ENCODE data around the gene ARL3. TPM values are rescaled to one million over a fixed set of nuclear protein-coding genes. Genes with fewer than 3 reads are reported as not detected.
"Not testable (repeated sequence)": the region's sequence is repeated elsewhere in the genome, so short reads cannot be mapped to it uniquely, and the experiment has no call there.

ARL3 gene
- total RNA-seq, 1 donor from 2014 or later = 2.5 TPM

DNA sequence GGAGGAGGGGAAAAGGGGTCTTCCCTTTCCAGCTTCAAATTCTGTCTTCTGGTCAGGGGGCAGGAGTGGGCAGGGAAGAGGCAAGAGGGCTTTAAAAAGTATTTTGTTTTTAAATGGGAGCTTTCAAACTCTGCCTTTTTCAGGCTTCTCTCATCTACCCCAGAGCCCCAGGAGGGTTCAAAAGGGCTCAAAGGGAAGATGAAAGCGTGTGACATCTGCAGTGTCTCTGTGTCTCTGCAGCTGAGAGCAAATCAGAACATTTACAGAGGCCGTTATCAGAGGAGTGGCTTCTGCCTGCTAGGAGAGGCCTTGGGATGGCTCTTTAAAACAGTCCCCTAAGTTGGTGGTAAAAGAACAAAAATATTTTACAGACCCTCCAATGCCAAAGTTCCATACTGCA is 39.6 kb downstream of the ARL3 start:
- ATAC-seq (no peak), DNase-seq (ENCODE audit: low spot score) (no peak)

DNA sequence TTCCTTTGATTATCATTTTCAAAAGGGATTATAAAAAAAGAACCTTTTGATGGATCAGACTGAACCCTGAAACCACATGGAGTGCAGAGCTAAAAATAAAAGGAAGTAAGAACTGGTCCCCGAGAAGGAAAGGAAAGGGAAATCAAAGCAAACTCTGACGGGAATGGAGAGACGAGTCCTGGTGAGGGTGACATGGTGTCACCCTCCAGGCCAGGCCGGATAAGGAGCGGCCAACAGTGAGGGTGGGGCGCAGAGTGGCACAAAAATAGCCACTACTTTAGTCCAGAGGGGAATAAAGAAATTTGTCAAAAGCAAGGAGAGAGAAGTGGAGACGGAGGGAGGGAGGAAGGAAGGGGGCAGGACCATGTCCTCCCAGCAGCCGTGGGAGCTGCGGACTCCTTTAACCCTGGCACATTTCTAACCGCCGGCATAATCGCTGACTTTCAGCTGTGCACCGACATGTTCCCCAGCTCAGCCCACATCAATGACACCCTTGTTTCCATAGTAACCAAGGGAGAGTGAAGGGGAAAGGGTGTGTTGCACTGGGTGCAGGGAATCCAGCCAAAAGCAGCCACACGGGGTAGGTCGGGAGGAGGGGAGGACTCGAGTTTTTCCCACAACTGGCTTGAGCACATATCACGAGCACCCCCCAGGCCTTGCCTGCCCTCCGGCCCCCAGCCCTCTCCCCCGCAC is 40.2 kb downstream of the ARL3 start:
- ATAC-seq (peak; percentile 20), DNase-seq (ENCODE audit: low spot score) (no peak)

DNA sequence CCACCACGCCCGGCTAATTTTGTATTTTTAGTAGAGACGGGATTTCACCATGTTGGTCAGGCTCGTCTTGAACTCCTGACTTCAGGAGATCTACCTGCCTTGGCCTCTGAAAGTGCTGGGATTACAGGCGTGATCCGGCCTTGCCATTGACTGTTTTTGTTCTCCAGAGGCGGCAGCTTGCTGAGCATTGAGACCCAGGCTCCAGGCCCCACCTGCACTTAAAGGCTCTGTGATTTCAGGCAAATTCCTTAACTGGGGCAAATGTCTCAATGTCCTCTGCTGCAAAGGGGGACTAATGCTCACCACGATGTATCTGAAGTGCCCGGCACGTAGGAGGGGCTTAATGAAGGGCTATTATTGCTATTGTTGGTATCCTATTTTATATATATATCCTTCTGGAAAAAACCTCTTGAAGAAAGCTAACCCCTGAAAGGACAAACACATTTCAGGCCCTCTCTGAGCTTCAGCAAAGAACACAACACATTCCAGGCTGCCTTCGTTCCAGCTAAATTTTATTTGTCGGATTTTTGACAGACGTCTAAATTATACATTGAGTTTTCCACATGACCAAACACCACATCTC is 40.9 kb downstream of the ARL3 start:
- ATAC-seq = no peak
- no peak for DNase-seq (ENCODE audit: low spot score)

DNA sequence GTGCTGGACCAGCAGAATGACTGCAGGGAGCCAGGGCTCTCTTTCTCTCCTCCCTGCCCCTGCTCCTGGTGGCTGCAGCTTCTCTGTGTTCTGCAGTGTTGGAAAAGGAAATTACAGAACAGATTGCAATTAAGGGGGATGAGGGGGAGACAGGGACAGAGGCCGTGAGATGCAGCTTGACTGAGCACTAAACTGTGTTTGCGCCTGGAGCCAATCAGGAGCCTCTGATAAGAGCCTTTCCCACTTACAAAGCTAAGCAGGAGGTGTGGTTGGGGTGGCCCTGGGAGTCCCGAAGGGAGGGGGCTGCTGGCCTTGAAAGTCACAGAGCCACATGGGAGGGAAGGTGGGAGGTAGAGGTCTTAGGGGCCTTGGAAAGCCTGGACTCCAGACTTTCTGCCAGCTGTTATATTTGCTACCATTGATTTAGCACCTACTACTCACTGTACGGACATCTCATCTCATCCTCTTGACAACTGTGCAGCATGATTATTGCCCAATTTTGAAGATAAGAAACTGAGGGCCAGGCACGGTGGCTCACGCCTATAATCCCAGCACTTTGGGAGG is 43.2 kb downstream of the ARL3 start:
- no peak for ATAC-seq
- DNase-seq (ENCODE audit: low spot score) = no peak

DNA sequence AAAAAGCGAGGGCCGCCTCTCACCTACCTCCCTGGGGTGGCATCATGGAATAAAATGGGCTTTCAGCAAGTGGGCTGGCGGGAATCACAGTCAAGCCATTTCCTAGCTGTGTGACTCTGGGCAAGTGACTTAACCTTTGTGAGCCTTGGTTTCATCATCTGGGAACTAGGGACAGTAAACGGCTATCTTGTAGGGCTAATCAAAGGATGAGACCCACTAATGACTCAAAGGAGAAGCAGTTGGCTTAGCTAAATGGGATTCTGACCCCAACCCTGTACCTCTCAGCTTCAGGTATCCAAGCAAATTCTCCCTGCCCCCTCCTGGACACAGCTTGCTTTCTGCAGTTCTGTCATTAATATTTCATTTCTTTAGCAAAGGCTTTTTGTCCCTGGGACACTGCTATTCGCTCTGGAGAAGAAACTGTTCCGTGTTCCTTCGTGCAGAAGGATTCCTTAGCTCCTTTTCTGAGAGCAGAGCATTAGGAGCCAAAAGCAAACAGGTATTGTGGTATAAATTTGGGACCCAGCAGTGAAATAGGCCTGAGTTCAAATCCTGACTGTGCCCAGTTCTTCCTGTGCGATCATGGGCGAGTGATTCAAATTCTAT is 44.0 kb downstream of the ARL3 start:
- DNase-seq (ENCODE audit: low spot score) (no peak), ATAC-seq (no peak)

DNA sequence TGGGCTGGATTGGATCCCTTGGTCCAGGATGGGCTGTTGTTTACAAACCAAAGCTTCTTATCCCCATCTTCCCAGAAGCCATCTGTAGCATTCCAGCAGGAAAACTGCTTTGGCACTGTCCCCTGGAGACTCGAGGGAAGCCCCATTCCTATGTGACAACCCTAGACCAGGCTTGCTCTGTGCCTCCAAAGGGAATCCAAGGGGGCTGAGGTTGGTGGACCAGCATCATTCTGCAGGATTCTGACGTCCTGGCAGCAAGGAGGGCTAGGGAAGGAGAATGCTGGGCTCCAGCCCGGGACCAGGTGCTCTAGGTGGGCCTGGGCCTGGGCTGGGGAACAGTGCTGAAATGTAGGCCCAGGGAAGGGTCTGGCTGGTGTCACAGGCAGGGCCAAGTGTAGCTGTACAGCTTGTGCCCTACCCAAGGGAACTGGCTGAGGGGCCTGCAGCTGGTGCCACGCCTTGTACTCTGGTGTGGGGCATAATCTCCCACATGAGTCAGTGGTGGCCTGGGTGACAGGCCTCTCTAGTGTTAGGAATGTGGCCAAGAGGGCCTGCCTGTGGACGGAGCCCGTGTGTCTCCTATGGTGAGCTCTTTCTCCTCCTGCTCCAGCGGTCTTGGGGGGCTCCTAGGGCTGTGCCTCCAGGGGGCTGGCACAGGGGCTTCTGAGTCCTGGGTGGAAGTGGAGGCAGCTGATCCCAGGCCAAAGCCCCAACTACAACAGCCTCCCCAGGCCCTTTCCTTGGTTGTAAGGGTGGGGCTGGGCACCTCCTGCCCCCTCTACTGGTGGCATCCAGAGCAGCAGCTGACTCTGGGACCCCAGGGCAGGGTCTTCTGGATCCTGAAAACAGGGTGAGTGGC is 44.8 kb downstream of the ARL3 start:
- peak; percentile 9 for ATAC-seq
- DNase-seq (ENCODE audit: low spot score) = no peak

DNA sequence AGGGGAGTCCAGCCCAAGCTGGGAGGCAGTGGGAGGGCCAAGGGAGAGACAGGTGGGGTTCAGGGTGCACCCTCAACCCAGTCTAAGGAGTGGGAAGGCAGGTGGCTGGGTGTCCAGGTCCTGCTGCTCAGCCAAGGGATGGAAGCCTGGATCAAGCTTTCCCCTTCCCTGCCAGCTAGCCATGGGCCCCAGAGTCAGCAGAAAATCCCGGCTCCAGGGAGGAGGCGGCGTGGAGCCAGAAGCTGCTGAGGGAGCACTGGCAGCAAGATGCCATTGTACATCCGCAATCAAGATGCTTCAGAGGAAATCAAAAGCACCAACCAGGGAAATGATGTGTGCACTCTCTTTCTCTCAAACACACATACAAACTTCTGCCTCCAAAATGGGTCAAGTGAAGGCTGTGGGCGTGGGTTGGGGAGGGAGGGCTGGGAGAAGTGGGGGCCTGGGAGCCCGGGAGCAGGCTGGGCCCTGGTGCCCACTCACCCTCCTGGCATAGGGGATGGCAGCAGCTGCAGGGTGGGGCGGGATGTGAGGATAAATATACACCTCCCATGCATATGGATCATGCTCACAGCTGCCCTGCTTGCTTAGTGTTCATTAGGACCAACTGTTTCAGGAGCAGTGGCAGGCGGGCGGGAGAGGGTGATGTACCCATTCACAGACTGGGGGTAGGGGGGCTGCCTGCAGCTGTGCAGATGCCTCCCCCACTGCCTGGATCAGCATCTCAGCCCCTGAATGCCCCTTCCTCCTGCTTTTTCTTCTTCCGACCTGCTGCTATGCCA is 45.7 kb downstream of the ARL3 start:
- ATAC-seq (no peak), DNase-seq (ENCODE audit: low spot score) (no peak)

DNA sequence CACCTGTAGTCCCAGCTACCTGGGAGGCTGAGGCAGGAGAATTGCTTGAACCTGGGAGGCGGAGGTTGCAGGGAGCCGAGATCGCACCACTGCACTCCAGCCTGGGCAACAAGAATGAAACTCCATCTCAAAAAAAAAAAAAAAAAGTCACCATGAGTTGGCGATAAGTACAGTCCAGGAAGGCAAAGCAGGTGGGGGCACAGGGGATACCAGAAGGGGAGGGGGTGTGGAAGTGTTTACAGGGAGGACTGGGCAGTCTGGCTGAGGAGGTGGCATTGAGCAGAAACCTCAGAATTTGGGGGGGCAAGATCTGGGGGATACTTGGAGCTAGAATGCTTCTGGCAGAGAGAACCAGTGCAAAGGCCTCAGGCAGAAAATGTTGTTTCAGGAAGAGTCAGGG is 46.8 kb downstream of the ARL3 start:
- not testable (repeated sequence) for ATAC-seq; DNase-seq (ENCODE audit: low spot score)

DNA sequence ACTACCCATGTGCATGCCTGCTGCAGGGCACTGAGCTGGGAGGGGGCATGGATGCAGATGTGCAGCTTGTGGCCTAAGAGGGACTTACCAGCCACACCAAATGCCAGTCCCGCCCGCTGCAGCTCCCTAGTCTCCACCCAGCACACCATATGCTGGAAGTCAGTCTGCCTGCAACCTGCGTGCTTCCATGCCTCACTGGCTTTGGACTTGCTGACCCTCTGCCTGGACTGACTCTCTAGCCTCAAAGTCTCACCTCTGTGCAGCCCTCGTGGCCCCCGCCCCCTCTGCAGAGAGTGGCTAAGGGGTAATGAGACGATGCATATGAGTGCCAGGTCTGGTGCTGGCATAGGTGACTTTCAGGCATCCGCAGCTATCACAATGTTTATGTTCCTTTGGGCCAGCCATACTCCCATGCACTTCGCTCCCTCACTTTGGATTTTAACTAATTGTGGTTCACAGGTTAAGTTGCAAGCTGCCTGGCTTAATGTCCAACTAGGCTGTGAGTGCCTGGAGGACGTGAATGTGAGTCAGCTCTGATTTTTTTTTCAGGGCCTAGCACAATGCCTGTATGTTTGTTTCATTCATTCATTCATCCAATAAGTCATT is 48.2 kb downstream of the ARL3 start:
- no peak for ATAC-seq
- no peak for DNase-seq (ENCODE audit: low spot score)

DNA sequence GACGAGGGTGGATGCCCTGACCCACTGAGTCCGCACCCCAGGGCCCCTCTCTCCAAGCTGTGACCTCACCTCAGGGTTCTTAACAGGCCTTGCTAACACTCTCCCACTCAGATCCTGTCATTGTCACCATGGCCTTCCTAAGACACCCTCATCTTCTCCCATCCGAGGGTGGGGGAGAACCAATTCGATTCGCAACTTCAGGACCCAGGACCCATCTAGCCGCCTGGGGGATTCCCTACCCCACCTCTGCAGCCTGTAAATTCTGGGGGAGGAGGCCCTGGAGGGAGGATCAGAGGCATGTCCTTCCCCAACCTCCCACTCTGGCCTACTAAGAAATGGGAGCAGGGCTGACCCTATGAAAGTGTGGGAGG is 52.6 kb downstream of the ARL3 start:
- DNase-seq (ENCODE audit: low spot score) (no peak), ATAC-seq (no peak)

DNA sequence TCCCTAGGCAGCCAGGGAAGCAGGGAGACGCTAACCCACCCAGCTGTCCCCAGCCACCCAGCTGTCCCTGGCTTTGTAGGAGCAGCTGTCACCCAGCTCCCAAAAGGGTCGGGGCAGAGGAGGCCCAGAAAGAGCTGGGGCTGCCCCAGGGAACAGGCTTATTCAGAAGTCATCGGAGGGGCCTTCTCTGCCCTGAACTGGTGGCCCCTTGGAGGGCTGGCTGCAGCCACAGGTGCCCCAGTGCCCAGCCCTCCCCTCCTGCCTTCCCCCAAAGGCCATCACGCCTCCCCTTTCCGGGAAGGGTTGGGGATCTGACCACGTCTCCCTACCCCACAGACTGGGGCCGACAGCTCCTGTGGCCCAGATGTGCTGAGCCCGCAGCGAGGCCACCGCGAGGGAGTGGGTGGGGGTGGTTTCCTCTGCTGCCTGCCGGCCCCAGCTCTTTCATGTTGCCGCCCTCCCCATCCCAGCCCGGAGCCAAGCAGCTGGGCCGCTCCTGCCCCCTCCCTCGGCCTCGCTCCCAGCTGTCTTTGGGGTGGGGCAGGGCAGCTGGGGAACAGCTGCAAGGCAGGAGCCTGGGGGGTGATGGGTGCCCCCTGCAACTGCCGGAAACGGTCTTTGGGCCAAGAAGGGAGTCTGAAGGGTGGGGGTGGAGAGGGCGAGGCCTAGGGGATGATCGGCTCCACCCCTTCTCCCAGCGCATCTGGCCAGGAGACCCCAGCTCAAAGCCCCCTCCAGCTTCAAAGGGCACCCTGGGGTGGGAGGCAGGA is 53.1 kb downstream of the ARL3 start:
- DNase-seq (ENCODE audit: low spot score) = no peak
- ATAC-seq = peak; percentile 36

DNA sequence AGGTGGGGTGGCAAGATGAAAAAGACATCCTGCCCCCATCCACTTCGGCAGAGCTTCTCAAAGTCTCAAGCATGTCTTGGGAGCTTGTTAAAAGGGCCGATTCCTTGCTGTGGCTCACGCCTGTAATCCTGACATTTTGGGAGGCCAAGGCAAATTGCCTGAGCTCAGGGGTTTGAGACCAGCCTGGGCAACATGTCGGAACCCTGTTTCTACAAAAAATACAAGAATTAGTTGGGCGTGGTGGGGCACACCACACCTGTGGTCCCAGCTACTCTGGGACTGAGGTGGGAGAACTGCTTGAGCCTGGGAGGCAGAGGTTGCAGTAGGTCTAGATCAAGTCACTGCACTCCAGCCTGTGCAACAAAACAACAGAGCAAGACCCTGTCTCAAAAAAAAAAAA is 55.4 kb downstream of the ARL3 start:
- ATAC-seq (no peak), DNase-seq (ENCODE audit: low spot score) (no peak)

DNA sequence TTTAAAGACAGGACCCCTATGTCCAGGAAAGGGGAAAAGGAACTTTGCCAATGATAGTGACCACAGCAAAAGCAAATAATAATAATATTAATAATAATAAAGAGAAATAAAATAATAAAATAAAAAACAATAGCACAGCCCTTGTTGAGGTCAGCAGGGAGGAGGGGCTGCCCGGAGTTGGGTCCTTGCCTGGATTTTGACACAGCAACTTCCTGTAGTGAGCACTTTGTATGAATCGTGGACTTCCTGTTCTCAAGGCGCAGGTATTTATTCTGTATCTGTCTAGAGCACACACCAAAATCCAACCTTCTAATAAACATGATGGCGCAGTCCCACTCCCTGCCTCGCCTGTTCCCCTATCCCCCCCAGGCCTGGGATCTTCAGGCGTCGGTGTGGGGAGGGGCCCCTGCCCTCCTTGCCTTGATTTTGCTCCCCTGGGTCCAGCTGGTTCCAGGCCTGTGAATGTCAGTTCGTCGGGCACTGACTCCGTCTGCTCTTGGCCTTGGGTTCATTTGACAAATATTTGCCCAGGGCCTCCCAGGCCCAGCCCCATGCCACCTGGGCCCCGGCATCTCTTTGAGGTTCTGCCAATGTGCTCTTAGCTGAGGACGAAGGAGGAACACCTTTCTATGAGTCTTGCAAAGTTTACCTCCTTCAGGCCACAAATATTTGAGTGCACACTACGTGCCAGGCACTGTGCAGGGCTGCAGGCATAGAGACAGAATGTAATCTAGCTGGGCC is 56.0 kb downstream of the ARL3 start:
- DNase-seq (ENCODE audit: low spot score) (no peak), ATAC-seq (peak; percentile 42)

DNA sequence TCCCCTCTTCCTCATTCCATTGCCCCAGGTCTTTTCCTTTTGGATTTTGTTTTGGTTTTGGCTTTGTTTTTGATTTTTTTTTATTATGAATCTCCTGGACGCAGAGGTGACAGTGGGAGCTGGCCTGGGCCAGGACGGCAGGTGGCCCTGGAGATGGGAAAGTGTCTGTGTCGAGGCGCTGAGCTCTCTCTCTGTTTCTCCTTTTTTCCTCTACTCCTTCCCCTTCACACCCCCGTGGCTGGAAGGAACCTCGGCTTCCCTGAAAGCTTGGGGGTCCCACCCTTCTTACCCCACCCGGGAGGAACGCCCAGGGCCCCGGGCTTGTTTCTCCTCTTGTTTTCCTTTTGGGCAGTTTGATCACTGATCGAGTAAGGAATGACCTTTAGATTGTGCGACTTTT is 56.7 kb downstream of the ARL3 start:
- DNase-seq (ENCODE audit: low spot score) (no peak), ATAC-seq (no peak)

DNA sequence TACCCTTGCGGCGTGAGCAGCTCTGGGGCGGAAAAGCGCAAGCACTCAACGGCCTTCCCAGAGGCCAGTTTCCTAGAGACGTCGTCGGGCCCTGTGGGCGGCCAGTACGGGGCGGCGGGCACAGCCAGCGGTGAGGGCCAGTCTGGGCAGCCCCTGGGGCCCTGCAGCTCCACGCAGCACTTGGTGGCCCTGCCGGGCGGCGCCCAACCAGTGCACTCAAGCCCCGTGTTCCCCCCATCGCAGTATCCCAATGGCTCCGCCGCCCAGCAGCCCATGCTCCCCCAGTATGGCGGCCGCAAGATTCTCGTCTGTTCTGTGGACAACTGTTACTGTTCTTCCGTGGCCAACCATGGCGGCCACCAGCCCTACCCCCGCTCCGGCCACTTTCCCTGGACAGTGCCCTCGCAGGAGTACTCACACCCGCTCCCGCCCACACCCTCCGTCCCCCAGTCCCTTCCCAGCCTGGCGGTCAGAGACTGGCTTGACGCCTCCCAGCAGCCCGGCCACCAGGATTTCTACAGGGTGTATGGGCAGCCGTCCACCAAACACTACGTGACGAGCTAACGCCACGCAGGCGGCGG is 57.3 kb downstream of the ARL3 start:
- DNase-seq (ENCODE audit: low spot score) = peak; percentile 45
- ATAC-seq = no peak

DNA sequence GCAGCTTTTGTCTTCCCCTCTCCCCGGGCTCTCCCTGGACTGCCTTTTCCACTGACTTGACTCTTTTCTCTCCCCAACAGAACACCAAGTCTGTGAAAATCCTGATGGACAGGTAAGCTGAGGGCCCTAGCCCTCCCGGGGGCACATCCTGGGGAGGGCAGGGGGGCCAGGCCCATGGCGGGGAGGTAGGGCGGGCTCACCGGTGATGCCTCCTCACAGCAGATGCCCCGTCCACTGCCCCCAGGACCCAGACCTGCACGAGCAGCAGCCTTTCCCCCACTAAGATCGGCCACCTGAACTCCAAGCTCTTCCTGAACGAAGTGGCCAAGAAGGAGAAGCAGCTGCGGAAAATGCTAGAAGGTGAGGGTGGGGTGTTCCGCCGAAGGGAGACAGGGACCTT is 58.2 kb downstream of the ARL3 start:
- ATAC-seq = no peak
- no peak for DNase-seq (ENCODE audit: low spot score)

DNA sequence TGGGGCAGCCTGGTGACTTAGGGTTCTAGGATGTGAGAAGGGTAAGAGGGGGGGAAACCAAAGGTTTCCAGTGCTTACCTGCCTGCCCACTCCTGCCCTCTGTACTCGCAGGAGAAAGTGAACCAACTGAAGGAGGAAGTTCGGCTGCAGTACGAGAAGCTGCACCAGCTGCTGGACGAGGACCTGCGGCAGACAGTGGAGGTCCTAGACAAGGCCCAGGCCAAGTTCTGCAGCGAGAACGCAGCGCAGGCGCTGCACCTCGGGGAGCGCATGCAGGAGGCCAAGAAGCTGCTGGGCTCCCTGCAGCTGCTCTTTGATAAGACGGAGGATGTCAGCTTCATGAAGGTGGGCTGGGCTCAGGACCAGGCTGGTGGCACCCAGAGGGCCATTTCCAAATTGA is 59.2 kb downstream of the ARL3 start:
- ATAC-seq = no peak
- DNase-seq (ENCODE audit: low spot score) = no peak

DNA sequence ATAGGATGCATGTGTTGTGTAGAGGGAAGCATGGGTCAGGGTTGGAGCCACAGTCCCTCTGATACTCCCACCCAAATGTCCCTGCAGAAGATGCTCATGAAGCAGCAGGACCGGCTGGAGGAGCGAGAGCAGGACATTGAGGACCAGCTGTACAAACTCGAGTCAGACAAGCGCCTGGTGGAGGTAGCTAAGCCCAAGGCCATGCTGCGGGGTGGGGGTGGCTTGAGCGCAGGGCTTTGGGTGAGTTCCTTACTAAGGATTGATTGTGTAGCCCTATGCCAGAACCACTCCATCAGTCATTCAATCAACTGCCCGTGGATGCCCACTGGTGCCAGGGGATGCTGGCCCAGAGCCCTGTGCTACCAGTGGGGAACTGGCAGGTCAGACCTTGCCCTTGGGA is 59.6 kb downstream of the ARL3 start:
- ATAC-seq (no peak), DNase-seq (ENCODE audit: low spot score) (no peak)
